ENCODE results near the gene KIRREL1.

DNA sequence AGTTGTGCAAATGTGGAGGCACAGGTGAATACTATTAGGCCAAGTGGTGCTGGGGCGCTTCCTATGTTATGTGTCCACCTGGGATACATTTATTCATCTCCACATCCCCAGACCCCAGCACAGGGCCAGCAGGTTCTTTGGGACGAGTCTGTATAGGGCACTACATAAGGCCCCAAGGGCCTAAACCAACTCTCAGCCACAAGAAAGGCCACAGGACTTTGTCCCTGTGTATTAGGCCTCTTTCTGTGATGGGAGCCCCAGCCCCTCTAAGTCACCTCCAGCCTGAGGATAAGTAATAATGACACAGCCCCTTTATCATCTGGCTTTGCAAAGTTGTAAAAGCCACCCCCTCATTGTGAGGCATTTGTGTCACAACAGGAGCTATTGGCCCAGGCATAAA lies 108.0 kb downstream of the KIRREL1 start:
- TF ChIP-seq, protein P1, sequence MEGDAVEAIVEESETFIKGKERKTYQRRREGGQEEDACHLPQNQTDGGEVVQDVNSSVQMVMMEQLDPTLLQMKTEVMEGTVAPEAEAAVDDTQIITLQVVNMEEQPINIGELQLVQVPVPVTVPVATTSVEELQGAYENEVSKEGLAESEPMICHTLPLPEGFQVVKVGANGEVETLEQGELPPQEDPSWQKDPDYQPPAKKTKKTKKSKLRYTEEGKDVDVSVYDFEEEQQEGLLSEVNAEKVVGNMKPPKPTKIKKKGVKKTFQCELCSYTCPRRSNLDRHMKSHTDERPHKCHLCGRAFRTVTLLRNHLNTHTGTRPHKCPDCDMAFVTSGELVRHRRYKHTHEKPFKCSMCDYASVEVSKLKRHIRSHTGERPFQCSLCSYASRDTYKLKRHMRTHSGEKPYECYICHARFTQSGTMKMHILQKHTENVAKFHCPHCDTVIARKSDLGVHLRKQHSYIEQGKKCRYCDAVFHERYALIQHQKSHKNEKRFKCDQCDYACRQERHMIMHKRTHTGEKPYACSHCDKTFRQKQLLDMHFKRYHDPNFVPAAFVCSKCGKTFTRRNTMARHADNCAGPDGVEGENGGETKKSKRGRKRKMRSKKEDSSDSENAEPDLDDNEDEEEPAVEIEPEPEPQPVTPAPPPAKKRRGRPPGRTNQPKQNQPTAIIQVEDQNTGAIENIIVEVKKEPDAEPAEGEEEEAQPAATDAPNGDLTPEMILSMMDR (IDR thresholded peaks at IDR 0.05) = no peak
- no peak for TF ChIP-seq POLR2A (IDR thresholded peaks at IDR 0.05)
